D341Med (cell line): Measurements from ENCODE around the gene PSMA6.
"Not testable (repeated sequence)": the region's sequence is repeated elsewhere in the genome, so short reads cannot be mapped to it uniquely, and the experiment has no call there.

Experiments
- DNase-seq: peaks from one replicate; pipeline ENCODE4 v3.0.0; 2012; ENCODE audit warnings: low spot score

Gene PSMA6

DNA sequence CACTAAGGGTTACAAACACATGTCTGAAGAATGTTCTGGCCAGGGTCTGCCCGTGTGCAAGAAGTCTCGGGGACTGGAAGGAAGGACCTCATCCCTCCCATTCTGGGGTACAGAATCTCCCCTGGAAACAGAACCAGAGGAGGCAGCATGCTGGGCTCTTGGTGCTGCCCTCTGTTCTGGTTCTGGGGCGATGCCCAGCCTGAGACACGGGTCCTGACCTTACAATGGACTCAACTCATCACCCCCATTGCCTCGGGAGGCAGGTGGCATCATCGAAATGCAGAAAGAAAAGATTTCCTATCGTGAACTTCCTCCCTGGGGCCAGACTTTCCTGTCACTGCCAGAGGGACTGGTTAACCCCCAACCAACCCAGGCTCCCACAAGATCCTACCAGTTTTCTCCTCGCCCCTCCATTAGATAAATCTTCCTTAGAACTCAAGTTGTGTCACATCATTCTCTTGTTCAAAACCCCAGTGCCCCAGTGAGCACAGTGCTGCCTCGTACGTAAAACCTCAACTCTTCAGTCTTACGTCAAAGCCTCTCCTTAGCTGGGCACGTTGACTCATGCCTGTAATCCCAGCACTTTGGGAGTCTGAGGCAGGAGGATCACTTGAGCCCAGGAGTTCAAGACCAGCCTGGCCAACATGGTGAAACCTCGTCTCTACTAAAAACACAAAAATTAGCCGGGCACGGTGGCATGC, 52.1 kb downstream of the PSMA6 start:
- DNase-seq = no peak

DNA sequence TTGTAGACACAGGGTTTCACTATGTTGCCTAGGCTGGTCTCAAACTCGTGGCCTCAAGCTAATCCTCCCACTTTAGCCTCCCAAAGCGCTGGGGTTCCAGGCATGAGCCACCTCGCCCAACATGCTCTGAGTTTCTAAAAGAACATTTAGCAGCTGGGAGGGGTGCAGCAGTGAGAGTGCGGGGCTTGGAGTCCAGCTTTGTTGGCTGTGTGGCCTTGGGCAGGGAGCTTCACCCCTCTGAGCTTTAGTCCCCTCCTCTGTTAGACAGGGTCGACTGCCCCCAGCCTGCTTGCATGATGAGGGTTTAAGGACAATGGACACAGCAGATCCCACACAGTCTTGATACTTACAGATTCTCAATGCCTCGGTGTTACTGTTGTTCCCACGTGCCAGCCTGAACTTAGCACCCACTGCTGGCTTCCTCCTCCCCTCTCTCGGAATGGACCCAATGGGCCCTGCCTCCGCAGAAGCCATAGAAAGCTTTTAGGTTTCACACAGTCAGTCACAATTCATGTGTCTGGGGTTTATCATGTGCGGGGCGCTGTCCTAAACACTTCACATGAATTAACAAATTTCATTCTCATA, 54.6 kb downstream of the PSMA6 start:
- peak; percentile 17 for DNase-seq

DNA sequence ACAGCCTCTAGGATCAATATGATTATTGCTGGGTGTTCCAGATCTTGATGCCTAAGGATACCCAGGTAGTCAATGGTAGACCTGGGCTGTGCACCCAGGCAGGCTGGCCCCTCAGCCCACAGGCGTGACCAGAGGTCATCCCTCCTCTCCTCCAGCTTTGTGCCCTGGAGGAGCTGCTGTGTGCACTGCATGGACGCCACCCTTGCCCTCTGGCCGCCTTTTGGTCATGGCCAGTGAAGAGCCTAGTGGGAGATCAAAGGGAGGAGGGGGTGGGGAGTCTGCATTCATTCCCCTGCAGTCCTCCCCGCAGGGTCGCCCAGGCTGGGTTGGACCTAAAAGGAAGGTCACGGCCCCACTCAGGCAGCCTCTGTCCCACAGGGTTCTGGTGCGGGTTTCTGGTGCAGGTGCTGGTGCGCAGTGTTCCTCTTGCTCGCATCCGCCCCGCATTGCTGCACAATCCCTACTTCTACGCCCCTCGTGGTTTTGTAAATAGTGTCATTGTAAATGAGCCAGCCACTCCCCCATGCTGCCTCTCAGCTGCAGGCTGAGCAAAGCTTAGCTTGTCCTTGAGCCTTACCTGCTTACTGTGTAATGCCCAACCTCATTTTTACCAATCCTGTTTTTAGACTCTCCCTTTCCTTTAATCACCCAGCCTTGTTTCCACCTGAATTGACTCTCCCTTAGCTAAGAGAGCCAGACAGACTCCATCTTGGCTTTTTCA, 55.3 kb downstream of the PSMA6 start:
- peak; percentile 41 for DNase-seq

DNA sequence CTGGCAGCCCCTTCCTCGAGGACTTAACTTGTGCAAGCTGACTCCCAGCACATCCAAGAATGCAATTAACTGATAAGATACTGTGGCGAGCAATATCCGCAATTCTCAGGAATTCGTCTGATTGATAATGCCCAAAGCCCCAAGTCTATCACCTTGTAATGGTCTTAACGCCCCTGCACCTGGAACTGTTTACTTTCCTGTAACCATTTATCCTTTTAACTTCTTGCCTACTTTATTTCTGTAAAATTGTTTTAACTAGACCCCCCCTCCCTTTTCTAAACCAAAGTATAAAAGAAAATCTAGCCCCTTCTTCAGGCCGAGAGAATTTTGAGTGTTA, 55.8 kb downstream of the PSMA6 start:
- not testable (repeated sequence) for DNase-seq

DNA sequence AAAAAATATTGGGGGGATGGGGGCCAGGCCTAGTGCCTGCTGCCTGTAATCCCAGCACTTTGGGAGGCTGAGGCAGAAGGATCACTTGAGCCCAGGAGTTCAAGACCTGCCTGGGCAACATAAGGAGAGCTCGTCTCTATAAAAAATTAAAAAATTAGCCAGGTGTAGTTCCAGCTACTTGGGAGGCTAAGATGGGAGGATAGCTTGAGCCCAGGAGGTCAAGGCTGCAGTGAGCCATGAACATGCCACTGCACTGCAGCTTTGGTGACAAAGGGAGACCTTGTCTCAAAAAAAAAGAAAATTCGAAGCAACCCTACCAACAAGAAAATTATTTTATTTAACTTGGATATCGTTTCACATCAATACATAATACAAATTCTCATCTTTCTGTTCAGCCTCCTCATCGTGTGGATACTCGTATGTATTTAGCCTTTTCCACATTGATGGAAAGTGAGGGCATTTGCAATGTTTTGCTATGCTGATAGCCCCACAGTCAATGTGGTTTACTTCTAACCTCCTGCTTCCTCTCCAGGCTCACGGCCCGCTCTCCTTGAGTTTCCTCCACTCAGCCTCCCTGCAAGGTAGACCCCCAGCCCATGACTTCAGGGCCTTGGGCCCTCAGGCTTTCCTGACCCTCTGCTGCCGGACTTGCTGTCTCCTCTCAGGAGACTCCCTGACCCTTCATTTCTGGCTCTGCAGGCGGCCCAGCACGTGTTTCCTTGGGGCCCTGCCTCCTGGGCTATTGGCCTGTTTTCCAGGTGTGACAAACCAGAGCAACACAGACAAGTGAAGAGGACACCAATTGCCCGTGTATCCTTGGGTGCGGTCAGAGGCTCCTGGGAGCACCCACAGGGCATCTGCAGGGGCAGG, 57.5 kb downstream of the PSMA6 start:
- peak; percentile 13 for DNase-seq

DNA sequence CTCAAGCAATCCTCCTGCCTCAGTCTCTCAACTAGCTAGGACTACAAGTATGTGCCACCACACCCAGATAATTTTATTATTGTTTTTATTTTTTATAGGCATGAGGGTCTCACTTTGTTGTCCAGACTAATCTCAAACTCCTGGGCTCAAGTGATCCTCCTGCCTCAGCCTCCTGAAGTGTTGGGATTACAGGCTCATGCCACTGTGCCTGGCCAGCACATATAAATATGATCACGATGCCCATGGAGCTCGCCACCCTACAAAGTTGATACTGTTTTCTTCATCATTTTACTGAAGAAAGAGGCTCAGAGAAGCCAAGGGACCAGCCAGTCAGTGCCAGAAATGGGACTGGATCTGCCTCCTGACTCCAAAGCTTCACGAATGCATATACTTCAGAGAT, 59.3 kb downstream of the PSMA6 start:
- DNase-seq = no peak

DNA sequence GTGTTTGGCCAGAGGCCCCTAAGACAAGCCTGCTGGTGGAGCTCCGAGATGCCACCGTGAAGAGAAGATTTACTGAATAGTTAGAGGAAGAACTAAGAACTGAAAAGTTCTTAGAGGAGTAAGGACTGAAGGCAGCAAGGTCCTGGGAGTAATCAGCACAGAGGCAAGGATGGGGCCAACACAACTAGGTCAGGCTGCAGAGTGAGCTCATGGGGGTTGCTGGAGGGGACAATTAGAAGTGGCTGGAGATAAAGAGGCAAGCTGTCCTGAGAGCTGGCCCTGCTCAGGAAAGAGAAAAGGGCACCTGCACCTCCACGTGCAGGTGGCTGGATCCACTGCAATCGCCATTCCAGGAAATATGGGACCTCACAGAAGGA, 59.7 kb downstream of the PSMA6 start:
- DNase-seq = no peak

DNA sequence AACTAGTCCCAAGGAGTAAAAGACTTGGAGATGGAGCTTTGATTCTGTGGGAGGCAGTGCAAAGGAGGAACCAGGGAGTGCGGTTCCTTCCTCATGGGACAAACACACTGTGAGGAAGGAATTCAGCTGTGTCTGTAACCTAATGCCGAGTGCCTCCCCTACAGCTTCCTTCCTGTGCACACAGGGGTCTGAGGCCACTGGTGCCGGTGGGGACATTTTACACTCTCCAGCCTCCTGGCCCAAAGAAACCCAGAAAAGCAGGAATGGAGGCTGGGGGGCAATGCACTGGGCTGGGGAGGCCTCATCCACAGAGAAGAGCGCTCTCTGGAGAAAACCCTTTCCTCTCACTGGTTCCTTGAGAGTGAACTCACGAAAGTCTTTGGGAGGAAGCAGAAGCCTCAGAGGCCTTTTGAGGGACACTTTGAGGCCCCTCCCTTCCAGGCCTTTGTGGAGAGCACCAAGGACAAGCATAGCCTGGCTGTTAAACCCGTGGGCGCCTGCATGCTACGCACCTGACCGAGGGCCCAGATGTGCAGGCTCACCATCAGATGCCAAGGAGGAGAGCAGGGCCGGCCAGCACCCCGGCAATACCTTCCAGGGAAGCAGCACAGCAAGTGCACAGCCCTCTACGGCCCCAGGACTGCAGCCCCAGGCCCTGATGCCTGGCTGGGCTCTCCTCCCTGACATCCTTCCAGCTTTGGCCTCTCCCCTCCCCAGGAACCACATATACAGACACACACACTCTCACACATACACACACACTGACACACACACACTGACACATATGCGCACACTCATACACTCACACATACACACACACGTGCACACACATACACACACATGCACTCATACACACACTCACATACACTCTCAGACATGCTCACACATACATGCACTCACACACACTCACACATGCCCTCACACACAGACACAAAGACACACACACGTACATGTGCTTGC, 60.4 kb downstream of the PSMA6 start:
- no peak for DNase-seq

DNA sequence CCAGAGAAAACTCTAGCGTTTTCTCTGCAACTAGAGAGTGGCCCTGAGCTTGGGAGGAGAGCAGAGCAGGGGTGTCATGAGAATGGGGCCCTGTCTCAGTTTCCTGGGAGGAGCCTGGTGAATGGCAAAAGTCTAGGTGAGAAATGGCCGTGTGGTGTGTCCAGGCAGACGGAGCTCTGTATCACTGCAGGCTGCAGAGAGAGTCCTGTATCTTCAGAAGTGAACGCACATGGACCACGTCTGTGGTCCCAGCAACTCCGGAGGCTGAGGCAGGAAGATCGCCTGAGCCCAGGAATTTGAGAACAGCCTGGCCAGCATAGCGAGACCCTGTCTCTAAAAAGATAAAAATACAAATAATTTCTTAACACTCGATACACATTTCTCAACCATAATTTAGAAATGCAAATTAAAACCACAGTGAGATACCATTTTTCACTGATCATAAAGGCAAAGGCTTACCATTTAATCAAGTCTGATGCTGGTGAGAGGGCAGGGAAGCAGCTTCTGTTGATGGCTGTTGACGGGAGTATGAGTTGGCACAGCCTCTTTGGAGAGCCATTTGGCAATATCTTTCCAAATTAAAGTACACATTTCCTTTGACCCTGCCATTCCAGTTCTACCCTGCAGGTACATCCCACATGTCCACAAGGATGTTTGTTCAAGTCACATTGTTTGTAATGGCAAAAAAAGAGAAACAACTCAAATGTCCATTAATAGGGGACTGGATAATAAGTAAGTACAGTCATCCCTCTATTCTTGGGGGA, 61.4 kb downstream of the PSMA6 start:
- DNase-seq = no peak

DNA sequence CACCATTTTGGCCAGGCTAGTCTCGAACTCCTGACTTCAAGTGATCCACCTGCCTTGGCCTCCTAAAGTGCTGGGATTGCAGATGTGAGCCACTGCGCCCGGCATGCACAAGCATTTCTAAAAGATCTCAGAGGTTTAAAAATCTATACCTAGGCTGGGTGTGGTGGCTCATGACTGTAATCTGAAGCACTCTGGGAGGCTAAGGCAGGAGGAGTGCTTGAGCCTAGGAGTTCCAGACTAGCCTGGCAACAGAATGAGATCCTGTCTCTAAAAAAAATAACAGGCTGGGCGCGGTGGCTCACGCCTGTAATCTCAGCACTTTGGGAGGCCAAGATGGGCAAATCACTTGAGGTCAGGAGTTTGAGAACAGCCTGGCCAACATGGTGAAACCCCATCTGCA, 63.1 kb downstream of the PSMA6 start:
- not testable (repeated sequence) for DNase-seq

DNA sequence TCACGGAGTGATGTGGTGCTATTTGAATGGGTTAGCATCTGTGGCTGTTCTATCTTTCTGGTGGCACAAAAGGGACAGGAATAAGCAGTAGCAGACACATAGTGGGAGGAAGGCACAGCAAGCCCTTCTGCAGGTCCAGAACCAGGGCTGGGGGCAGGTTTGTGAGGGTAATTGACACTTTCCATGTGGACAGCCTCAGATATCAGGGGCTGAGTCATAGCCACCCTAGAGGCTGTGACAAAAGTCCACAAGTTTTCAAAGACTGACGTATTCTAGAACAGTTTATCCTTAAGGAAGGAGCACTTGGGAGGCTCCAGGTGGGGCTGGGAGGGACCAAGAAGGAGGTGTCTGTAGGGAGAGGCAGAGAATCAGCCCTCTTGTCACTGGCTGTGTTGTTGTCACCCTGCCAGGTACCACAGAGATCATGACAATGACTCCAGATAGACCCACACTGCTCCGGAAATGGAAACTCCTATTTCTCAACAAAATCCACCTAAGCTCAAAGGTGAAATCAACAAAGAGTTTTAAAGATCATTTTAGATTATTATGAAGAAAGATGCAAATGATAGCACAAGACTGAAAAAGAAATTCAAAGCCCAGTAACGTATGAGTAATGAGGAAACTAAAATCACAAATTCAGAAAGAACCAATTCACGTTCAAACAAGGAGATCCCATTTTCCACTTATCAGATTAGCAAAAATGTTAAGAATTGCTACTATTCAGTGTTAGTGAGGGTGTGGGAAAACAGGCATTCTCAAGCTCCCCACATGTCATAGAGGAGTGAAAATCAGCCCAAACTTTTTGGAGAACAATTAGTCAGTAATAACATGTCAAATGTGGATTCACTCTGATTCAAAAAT, 64.0 kb downstream of the PSMA6 start:
- DNase-seq = no peak

DNA sequence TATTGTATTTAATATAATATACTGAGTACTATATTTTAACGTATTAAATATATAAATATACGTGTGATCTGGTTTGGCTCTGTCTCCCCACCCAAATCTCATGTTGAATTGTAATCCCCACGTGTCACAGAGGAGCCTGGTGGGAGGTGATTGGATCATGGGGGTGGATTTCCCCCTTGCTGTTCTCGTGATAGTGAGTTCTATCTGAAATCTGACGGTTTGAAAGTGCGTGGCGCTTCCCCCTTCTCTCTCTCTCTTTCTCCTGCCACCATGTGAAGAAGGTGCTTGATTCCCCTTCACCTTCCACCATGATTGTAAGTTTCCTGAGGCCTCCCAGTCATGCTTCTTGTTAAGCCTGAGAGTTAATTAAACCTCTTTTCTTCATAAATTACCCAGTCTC, 67.5 kb downstream of the PSMA6 start:
- DNase-seq = not testable (repeated sequence)

DNA sequence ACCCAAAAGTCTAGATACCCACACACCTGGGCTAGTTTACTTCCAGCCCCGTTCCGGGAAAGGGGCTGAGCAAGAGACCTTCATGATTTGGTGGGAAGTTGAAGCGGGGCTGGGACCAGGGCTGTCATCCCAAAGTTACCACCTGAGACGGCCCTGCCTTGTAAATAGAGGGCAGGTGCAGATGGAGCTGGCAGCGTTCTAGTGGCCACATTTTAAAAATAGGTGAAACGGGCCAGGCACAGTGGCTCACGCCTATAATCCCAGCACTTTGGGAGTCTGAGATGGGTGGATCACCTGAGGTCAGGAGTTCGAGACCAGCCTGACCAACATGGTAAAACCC, 68.9 kb downstream of the PSMA6 start:
- DNase-seq = no peak

DNA sequence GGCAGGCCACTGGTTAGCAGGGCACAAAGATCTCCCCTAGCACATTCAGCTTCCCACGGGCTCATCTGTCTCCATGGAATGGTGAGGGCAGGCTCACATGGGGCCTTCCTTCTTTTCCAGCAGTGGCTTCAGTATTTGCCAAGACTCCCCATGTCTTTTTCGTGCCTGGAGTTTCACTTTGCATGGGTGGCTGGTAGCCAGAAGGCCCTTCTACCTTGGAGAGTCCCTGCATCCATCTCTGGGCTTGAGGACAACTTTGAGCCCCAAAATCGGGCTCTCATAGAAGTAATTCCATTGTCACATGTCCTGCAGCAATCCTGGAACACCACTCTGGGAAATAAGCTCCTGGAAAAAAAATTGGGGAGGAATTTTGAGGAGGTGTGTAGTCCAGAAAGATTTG, 70.3 kb downstream of the PSMA6 start:
- DNase-seq = no peak

DNA sequence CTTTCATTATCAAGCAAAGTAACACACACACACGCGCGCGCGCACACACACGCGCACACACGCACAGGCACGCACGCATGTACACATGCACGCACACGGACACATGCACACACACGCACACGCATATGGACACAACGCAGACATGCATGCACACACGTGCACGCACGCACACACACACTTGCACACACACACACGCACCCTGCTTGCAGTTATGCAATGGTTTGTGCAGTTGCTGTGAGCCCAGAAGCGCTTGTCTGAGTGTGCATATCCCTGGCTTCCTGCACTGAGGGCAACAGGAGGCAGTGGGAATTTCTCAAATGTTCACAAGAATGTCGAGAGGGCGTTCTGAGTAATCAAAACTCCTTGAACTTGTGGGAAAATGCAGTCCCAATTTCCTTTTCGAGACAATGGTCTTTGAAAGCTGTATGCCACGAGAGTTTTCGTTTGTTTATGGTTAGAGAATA, 70.8 kb downstream of the PSMA6 start:
- no peak for DNase-seq

DNA sequence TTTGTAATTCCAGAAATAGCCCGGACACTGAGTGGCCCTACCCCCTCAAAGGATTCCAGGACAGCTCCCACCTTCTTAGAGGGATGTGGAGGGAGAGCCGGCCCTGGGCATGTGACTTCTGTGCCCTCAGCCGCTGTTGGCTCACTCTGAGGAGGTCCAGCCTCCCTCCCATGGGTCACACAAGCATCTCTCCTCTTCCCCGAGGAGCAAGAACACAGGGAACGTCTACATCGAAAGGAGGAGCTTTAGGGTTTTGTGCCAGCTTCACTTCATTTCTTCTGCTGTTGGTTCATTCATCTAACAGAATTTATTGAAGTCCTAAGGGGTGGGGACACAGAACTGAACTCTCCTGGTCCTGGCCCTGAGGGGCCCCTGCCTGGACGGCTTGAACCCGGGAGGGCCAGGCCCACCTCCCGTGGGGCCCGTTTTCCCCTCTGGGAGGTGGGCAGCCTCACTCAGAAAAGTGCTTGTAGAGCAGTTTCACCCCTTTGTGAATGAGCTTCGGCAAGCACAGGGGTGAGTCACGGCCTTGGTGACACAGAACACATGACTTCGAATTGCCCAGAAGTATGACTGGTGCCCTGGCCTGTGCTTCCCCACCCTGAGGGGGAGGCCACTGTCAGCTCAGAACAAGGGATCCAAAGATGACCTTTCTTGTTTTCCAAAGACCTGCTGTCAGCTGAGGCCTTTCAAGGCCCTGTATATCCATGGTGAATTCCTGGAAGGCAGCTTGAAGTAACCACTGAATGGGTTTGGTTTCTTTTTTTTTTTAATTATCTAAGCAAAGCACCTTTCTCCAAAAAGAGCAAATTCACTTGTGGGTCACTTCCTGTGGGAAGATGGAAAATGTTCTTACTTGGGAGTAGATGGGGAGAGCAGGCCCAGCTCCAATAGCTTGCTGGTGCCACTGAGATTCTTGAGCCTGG, 73.2 kb downstream of the PSMA6 start:
- no peak for DNase-seq

DNA sequence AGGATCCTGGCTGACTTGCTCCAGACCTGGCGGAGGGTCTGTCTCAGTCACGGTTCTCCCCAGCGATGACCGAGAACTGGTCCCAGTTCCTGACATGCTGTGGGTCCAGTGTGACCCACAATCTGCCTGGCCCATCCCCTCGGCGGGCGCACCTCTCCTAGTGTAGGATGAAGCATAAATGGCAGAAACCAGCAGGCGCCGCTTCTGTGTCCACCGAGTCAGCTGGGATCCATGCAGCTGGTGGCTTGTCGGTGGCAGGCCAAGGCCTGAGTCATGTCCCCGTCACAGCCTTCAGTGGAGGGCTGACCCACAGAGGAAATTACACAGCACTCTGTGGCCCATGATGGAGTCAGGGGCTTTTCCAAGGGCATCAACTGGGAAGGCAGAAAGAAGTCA, 73.9 kb downstream of the PSMA6 start:
- DNase-seq = no peak

DNA sequence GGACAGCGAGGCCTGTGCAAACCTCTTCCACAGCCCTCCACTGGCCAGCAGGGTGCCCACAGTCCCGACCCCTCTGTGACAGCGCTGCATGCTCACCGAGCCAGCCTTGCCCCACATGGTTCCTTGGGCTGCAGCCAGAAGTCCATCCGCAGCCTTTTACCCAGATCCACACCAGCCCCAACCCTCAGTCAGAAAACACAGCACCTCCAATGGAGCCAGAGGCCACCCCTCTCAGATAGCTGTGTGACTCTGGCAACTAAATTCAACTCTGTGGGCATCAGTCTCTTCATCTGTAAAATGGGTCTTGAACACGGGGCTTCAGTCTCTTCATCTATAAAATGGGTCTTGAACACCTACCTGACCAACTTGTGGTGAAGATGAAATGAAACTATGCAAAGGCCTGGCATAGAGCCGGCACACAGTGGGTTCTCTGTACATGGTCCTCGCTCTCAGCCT, 74.4 kb downstream of the PSMA6 start:
- DNase-seq = no peak

DNA sequence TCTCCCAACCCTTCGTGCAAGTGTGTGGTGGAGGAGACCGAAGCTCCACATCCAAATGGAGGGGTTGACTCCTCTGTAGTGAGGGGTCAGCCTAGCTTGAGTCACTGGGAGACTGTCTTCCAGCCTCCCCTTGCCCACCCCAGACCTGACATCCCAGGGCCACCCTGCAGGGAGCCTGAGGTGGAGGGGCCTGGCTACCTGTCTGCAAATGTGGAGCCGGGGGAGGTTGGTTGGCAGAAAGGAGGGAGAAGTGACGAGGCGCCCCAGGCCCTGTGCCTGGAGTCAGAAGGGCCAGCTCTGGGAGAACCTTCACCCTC, 74.8 kb downstream of the PSMA6 start:
- DNase-seq = no peak
